Activated T-cell treated with anti-CD3 and anti-CD28 coated beads, Interleukin-2, amount 50 U/mL, for 4 hours (primary cell): ENCODE measurements around the gene PDSS2. TPM values are rescaled to one million over a fixed set of nuclear protein-coding genes. Genes with fewer than 3 reads are reported as not detected.
"Not testable (repeated sequence)": the region's sequence is repeated elsewhere in the genome, so short reads cannot be mapped to it uniquely, and the experiment has no call there.

ENCODE experiments used
- ATAC-seq, 2 donors: fragments of 200-7000 bp; cut with Tn5 transposase; one replicate each; pipeline ENCODE4 v1.10.0; 2021
- DNase-seq: peaks from one replicate; pipeline ENCODE4 v3.0.0-alpha.2; 2020
- H3K27me3 Mint-ChIP-seq: one replicate; pipeline ENCODE4 v1.8.0; 2021; ENCODE audit warnings: low read depth, mixed read lengths
- H3K36me3 Mint-ChIP-seq: one replicate; pipeline ENCODE4 v1.8.0; 2022; ENCODE audit warnings: mixed read lengths; ENCODE audit not compliant: insufficient read depth
- H3K4me1 Mint-ChIP-seq: one replicate; pipeline ENCODE4 v1.8.0; 2021; ENCODE audit warnings: low read depth, mixed read lengths
- H3K4me3 Mint-ChIP-seq: one replicate; pipeline ENCODE4 v1.8.0; 2021; ENCODE audit warnings: mild to moderate bottlenecking, moderate library complexity, mixed read lengths
- H3K9me3 Mint-ChIP-seq: one replicate; pipeline ENCODE4 v1.8.0; 2021; ENCODE audit warnings: mixed read lengths
- total RNA-seq, 3 donors: library from RNA; stranded (reverse); gene quantifications; one replicate each; pipeline ENCODE4 v1.2.1, GENCODE V29; 2021

Gene PDSS2
- total RNA-seq, 3 donors from 2014 or later, result 10.9 to 14.8 (median 12.6) TPM

DNA sequence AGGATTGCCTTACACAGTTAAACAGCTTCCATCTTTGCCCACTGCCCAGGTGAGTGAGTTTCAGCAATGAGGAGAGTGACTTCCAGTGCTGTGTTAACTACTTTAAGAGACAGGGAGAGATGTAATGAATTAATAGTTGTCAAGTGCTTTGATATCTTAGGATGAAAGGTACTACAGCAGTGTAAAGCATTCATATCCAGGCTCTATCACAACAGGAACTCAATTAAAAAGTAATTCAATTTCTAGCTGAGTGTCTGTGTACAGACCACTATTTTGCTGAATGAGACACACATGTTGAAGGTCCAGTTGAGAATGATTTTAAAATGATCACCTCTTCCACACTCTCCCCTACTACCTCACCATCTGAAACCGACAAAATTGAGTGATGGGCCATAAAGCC lies 273.3 kb downstream of the PDSS2 start:
- no peak for ATAC-seq
- no peaks in the 10 kb centered on the region for H3K9me3 Mint-ChIP-seq

DNA sequence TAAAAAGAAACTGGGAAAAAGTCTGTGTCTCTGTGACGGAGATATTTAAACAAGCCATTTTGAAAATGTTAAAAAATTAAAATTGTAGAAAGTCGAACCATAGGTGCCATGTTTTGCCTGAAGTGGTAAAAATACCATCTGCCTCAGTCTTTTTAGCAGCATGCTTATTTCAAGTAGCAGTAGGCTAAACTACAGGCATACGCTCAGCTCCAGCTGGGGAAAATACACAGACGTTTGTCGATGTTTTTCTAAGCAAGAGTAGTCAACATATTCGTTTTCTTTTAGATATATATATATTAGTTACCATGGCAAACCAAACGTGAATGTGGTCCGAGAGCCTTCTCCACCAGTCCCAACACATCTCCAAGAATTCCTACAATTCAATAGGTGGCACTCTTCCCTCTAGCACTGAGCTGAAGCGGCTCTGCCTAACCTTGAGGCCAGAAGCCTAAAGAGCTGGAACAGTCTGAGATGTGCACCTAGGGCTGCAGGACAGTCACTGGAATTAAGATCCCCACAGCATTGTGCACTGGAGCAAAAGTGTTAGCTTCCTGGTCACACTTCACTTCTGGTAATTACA lies 273.9 kb downstream of the PDSS2 start:
- H3K9me3 Mint-ChIP-seq, result no peaks in the 10 kb centered on the region
- H3K4me3 Mint-ChIP-seq, result no peak overlapping the region
- H3K4me1 Mint-ChIP-seq, result no peaks in the 10 kb centered on the region
- DNase-seq (no peak), ATAC-seq (no peak)
- H3K36me3 Mint-ChIP-seq, result peaks cover 13% of the 10 kb centered on the region
- H3K27me3 Mint-ChIP-seq, result no peaks in the 10 kb centered on the region

More for the DNA sequence above, 273.3 kb downstream of the PDSS2 start:
- H3K36me3 Mint-ChIP-seq, result peaks cover 14% of the 10 kb centered on the region
- H3K4me1 Mint-ChIP-seq, result no peaks in the 10 kb centered on the region
- no peak overlapping the region for H3K4me3 Mint-ChIP-seq
- no peaks in the 10 kb centered on the region for H3K27me3 Mint-ChIP-seq
- DNase-seq, result no peak

DNA sequence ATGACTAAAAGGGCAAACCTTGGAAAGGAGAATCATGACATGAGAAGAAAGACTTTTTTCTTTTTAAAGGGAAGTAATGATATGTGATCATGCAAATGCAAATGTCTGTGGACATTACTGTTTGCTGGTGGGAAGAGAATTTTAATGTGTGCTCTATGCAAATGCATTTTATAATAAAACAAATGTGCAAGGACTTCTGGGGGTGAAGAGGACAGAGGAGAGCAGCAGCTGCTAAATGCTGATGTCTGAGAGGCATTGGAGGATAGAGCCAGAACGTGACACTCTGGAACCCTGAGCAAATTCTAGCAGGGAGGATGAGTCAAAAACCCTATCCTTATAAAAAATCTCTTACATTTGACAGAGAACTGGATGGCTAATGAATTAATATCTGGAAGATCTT lies 274.9 kb downstream of the PDSS2 start:
- no peak for ATAC-seq
- no peaks in the 10 kb centered on the region for H3K27me3 Mint-ChIP-seq
- H3K9me3 Mint-ChIP-seq, result no peaks in the 10 kb centered on the region
- no peak for DNase-seq
- H3K4me1 Mint-ChIP-seq, result no peaks in the 10 kb centered on the region
- H3K36me3 Mint-ChIP-seq, result peaks cover 12% of the 10 kb centered on the region
- H3K4me3 Mint-ChIP-seq, result no peak overlapping the region

GRCh38 chr6:107180099-107180498 lies 279.3 kb downstream of the PDSS2 start:
- no peak for DNase-seq
- Mint-ChIP-seq H3K9me3 (no peaks in the 10 kb centered on the region), H3K36me3 (peaks cover 12% of the 10 kb centered on the region), H3K4me1 (no peaks in the 10 kb centered on the region), H3K27me3 (no peaks in the 10 kb centered on the region), H3K4me3 (no peak overlapping the region)
- no peak for ATAC-seq

DNA sequence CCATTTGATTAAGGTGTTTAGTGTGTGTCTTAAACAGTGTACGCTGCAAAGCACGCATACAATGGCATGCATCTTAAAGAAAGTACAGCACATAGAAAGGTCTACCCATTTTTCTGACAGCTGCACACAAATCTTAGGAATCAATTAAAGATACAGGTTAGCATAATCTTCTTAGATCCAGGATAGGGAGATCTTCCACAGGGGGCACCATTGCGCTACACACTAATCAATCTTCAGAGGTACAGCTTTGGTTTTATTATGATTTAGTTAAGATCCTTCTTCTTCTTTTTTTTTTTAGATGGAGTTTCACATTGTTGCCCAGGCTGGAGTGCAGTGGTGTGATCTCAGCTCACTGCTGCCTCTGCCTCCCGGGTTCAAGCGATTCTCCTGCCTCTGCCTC lies 280.4 kb downstream of the PDSS2 start:
- ATAC-seq (no peak), DNase-seq (no peak)
- no peaks in the 10 kb centered on the region for H3K27me3 Mint-ChIP-seq
- no peaks in the 10 kb centered on the region for H3K9me3 Mint-ChIP-seq
- H3K4me1 Mint-ChIP-seq, result no peaks in the 10 kb centered on the region
- H3K4me3 Mint-ChIP-seq, result no peak overlapping the region
- peaks cover 17% of the 10 kb centered on the region for H3K36me3 Mint-ChIP-seq

DNA sequence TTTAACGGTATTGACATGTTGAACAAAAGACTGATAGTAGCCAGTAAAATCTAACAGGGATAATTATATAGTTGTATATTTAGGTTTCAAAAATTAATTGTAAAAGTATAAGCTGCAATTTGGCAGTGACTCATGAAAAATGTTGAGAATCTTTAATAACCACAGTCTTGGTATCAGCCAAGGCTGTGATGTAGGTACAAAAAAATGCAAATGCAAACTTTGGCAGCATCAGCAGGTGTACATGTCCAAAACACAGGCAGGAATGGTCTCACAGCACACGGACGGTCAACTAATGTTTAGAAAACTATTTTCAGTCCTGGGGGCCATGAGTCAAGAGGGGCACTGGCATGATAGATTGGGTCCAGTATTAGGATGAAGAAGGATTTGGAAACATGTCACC lies 285.6 kb downstream of the PDSS2 start:
- no peaks in the 10 kb centered on the region for H3K9me3 Mint-ChIP-seq
- no peaks in the 10 kb centered on the region for H3K4me1 Mint-ChIP-seq
- no peak for ATAC-seq
- H3K27me3 Mint-ChIP-seq, result no peaks in the 10 kb centered on the region
- H3K36me3 Mint-ChIP-seq, result peaks cover 19% of the 10 kb centered on the region
- DNase-seq, result no peak
- H3K4me3 Mint-ChIP-seq, result no peak overlapping the region

GRCh38 chr6:107171513-107171912 lies 287.9 kb downstream of the PDSS2 start:
- no peaks in the 10 kb centered on the region for H3K4me1 Mint-ChIP-seq
- no peak for DNase-seq
- ATAC-seq, result no peak
- no peaks in the 10 kb centered on the region for H3K9me3 Mint-ChIP-seq
- H3K36me3 Mint-ChIP-seq, result peaks cover 20% of the 10 kb centered on the region
- H3K4me3 Mint-ChIP-seq, result no peak overlapping the region
- no peaks in the 10 kb centered on the region for H3K27me3 Mint-ChIP-seq

DNA sequence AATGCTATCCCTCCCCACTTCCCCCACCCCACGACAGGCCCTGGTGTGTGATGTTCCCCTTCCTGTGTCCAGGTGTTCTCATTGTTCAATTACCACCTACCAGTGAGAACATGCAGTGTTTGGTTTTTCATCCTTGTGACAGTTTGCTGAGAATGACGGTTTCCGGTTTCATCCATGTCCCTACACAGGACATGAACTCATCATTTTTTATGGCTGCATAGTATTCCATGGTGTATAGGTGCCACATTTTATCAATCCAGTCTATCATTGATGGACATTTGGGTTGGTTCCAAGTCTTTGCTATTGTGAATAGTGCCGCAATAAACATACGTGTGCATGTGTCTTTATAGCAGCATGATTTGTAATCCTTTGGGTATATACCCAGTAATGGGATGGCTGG lies 295.1 kb downstream of the PDSS2 start:
- H3K9me3 Mint-ChIP-seq, ATAC-seq, H3K36me3 Mint-ChIP-seq, H3K27me3 Mint-ChIP-seq, H3K4me1 Mint-ChIP-seq, H3K4me3 Mint-ChIP-seq, DNase-seq: not testable (repeated sequence)

- Mint-ChIP-seq H3K36me3 (peaks cover 2% of the 10 kb centered on the region), H3K4me1 (no peaks in the 10 kb centered on the region), H3K4me3 (no peak overlapping the region), H3K27me3 (no peaks in the 10 kb centered on the region), H3K9me3 (no peaks in the 10 kb centered on the region)
- DNase-seq (no peak), ATAC-seq (no peak)
Observed at GRCh38 chr6:107161521-107161920, 297.8 kb downstream of the PDSS2 start.

DNA sequence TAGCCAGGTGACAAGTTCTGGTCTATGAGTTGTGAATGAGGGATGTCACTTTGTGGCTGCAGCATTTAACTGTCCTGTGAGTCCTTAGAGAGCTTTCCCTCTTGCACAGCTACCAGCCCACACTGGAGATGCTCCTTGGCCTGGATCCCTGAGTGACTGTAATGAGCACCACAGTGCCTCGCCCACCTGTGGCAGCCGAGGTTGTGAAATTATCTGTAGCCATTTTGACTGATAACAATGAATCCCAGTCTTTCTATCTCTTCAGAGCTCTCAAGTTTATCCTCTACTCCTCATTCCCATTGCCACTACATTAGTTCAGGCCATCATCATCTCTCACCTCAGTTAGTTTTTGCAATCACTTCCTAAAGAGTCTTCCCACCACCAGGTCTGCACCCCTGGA lies 302.7 kb downstream of the PDSS2 start:
- ATAC-seq (no peak), DNase-seq (no peak)
- Mint-ChIP-seq H3K9me3 (no peaks in the 10 kb centered on the region), H3K4me1 (no peaks in the 10 kb centered on the region), H3K36me3 (peaks cover 2% of the 10 kb centered on the region), H3K4me3 (no peak overlapping the region), H3K27me3 (no peaks in the 10 kb centered on the region)

- ATAC-seq (no peak), DNase-seq (no peak)
- H3K4me1 Mint-ChIP-seq, result no peaks in the 10 kb centered on the region
- H3K36me3 Mint-ChIP-seq, result peaks cover 3% of the 10 kb centered on the region
- H3K9me3 Mint-ChIP-seq, result no peaks in the 10 kb centered on the region
- no peaks in the 10 kb centered on the region for H3K27me3 Mint-ChIP-seq
- H3K4me3 Mint-ChIP-seq, result no peak overlapping the region
Observed at GRCh38 chr6:107154801-107155160, 304.6 kb downstream of the PDSS2 start.

DNA sequence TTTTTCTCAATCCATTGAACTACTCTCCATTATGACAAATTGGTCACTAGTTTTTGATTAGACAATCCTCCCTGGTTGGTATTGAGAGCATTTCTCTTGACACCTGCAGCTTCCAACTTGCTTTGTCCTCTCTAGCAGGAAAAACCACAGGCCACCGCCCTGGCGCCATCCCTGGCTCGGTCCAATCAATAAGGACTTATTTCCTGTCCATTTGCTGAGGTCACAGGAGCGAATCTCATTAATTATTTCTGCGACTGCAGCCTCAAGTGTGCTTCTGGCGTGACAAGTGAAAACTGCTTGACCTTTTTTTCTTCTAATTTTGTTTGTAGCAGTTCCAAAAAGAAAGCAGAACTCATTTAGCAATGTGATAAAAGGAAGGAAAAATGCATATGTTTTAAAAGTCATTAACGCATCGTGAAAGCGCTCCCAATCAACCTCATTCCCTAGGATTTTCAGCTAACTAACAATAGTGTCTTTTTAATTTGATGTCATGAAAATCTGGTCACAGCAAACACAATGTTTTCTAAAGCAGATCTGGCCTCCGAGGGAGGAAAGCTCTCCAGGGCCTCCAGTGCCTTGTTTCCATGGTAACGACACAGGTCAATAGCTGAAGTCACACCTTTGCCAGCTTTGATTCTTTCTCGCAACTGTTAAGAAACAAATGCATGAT lies 305.1 kb downstream of the PDSS2 start:
- Mint-ChIP-seq H3K27me3 (no peaks in the 10 kb centered on the region), H3K4me3 (no peak overlapping the region), H3K4me1 (no peaks in the 10 kb centered on the region), H3K36me3 (peaks cover 3% of the 10 kb centered on the region), H3K9me3 (no peaks in the 10 kb centered on the region)
- ATAC-seq (no peak), DNase-seq (no peak)

GRCh38 chr6:107152638-107153430 lies 306.5 kb downstream of the PDSS2 start:
- no peak overlapping the region for H3K4me3 Mint-ChIP-seq
- no peaks in the 10 kb centered on the region for H3K9me3 Mint-ChIP-seq
- H3K36me3 Mint-ChIP-seq, result peaks cover 3% of the 10 kb centered on the region
- ATAC-seq (no peak), DNase-seq (no peak)
- no peaks in the 10 kb centered on the region for H3K4me1 Mint-ChIP-seq
- no peaks in the 10 kb centered on the region for H3K27me3 Mint-ChIP-seq

DNA sequence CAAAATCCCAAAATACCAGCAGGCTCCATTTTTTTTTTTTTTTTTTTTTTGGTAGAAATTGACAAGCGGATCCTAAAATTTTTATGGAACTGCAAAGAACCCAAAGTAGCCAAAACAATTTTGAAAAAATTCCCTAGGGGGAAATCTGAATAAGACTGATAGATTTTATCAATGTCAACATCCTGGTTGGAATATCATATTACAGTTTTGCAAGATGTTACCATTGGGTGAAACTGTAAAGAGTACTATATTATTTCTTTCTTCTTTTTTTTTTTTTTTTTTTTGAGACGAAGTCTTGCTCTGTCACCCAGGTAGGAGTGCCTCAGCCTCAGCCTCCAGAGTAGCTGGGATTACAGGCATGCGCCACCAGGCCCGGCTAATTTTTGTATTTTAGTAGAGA lies 314.7 kb downstream of the PDSS2 start:
- no peaks in the 10 kb centered on the region for H3K36me3 Mint-ChIP-seq
- H3K27me3 Mint-ChIP-seq, result no peaks in the 10 kb centered on the region
- no peaks in the 10 kb centered on the region for H3K9me3 Mint-ChIP-seq
- DNase-seq, result no peak
- H3K4me1 Mint-ChIP-seq, result no peaks in the 10 kb centered on the region
- ATAC-seq, result no peak
- no peak overlapping the region for H3K4me3 Mint-ChIP-seq

DNA sequence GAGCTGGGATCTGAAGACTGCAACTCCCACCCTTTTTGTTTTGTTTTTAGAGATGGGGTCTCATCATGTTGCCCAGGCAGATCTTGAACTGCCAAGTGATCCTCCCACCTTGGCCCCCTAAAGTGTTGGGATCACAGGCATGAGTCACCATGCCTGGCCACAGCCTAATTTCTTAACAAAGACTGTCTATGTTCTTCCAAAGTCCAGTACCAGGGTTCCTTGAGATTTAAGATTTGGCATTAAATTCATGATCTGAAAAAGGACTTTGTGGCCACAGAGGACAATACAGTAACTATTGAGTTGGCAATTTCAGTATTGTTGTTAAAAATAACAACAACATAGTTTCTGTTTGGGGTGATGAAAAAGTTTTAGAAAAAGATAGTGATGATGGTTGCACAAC lies 315.4 kb downstream of the PDSS2 start:
- DNase-seq, result no peak
- H3K9me3 Mint-ChIP-seq, result no peaks in the 10 kb centered on the region
- no peaks in the 10 kb centered on the region for H3K27me3 Mint-ChIP-seq
- ATAC-seq, result no peak
- no peak overlapping the region for H3K4me3 Mint-ChIP-seq
- H3K36me3 Mint-ChIP-seq, result no peaks in the 10 kb centered on the region
- no peaks in the 10 kb centered on the region for H3K4me1 Mint-ChIP-seq
